Measurements from ENCODE around the gene NAGK.

The NAGK gene

GRCh38 chr2:71117063-71117462, 48.6 kb downstream of the NAGK start:
- DNase-seq = no peak

DNA sequence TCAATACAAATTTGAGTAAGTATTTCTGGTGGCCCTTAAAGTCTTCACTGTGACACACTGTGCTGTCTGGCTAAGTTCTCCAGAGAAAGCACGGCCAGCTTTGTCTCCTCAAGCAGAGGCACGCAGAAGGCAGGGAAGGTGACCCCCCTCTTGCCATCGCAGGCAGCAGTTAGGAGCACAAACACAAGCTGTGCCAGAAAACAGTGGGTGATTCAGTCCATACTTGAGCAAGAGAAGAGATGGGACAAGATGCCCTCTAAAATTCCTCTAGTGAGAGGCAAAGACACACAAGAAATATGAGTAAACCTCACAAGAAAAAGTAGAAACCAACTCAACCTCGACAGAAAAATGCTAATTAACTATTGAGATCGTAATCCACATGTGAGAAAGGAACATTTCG, 51.7 kb downstream of the NAGK start:
- no peak for DNase-seq

DNA sequence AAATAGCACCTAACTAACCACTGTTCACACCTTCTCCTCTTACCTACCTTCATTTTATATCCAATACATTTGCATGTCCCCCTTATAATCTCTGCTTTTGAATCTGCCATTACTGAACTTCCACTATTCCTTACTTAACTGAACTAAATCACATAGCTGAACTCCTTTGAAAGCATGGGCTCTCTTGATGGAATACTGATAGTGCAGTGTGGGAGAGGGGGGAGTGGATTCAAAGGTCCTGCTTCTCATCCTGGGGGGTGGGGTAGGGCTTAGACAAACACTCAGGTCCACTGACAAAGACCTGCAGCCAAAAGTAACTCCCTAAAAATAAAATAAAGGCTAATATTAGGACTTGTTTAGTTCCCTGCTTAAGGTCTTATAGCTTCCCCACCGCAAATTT, 53.0 kb downstream of the NAGK start:
- DNase-seq = no peak

GRCh38 chr2:71122387-71123298, 54.2 kb downstream of the NAGK start:
- no peak for DNase-seq

DNA sequence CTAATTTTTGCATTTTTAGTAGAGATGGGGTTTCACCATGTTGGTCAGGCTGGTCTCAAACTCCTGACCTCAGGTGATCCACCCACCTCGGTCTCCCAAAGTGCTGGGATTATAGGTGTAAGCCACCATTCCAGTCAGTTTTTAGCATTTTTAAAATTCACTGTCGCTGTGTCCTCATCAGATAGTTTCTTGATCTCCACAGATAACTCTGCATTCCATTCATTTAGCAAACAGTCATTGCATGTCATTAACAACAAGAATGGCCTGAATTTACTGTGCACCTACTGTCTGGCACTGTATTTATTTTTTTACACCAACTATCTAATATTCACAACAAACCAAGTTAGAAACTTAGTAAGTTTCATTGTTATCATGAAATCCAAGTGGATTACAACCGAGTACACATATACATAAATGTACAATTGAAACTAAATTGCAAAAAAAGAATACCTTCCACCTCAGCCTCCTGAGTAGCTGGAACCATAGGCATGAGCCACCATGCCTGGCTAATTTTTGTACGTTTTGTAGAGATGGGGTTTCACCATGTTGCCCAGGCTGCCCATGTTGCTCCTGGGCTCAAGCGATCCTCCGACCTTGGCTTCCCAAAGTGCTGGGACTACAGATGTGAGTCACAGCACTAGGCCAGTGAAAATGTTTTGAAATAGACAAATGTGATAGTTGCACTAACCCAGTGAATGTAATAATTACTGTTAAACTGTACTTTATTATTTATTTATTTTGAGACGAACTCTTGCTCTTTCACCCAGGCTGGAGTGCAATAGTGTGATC, 57.3 kb downstream of the NAGK start:
- DNase-seq = no peak

- no peak for DNase-seq
Measured at GRCh38 chr2:71126957-71127356, 58.5 kb downstream of the NAGK start.
